HG03095 (cell line): Measurements from ENCODE around the gene PPP1R7.

Experiments used
- ATAC-seq: cut with Tn5 transposase; IDR thresholded peaks from one replicate; pipeline ENCODE4 v1.9.1; 2021; ENCODE audit warnings: moderate library complexity; ENCODE audit not compliant: unreplicated experiment

The PPP1R7 gene

DNA sequence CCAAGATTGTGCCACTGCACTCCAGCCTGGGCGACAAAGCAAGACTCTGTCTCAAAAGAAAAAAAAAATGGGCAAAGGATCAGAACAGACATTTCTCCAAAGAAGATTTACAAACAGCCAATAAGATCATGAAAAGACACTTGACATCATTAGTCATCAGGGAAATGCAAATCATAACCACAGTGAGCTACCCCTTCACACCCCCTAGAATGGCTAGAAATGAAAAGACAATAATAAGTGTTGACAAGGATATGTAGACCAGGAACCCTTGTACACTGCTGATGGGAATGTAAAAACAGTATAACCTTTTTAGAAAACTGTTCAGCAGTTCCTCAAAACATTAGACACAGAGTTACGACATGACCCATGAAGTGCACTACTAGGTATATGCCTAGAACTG lies 29.8 kb upstream of the PPP1R7 start:
- ATAC-seq, result no peak

DNA sequence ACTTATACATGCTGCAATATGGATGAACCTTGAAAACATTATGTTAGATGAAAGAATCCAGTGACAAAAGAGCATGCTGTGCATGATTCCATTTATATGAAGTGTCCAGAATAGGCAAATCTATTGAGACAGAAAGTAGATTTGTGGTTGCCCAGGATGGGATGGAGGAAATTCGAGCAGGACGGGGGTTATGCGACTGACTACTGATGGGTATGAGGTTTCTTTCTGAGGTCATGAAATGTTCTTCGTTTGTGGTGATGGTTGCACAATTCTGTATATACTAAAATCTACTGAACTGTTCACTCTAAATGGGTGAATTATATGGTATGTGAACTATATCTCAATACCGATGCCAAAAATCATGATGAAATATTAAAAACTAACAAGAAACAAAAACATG lies 29.3 kb upstream of the PPP1R7 start:
- ATAC-seq, result no peak

DNA sequence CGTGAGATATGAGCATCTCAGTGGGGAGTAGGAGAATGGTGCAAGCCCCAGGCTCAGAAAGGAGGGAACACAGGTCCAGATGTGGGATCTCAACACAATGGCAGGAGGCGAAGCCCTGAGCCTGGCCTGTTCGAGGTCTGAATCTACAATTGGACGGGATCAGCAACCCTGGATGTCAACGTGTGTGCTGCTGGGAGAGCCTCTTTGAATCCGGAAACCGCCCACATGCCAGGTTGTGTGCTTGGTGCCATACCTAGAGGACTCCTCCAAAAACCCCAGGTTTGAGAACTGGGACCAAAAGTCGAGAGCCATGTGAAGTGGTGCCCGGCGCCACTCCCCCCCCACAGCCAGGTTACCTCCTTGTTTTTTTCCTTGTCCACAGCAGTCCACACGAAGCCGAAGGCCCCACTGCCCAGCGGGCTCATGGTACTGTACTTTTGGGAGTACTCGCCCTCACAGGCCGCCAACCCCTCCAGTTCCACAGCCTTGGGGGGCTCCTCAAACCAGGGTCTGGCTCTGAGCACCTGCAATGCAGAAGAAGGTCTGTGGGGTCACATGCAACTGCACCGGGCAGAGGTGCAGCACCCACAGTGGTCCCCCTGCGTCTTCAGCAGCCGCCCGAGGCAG lies 27.8 kb upstream of the PPP1R7 start:
- no peak for ATAC-seq

DNA sequence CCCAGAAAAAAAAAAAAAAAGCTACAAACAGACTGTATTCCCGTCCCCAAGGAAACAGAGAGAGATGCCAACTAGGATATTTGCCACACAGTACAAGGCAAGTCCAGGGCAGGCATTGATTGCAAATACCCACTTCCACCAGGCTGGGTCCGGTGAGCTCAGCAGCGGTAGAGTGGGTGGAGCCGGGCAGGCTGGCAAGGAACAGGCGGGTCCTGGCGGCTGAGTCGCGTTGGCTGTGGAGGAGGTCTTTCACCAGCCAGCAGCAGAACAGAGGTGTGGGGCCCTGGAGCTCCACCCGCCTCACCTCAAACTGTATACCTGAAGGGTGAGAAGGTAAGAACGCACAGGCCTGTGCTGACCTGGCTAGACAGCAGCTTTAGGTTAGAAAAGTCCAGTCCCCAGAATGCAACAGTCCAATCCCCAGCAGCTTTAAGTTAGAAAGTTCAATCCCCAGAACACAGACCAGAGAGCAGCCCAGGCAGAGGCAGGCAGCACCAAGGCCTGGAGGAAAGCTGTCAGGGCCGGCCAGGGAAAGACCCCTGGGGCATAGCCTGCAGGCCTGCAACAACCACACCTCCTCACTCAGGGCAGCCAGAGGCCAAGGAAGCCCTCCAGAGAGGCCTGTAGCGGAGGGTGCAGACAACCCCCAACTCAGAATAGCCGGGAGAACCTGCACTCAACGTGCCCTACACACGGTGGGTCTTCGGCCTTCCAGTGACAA lies 26.3 kb upstream of the PPP1R7 start:
- no peak for ATAC-seq

DNA sequence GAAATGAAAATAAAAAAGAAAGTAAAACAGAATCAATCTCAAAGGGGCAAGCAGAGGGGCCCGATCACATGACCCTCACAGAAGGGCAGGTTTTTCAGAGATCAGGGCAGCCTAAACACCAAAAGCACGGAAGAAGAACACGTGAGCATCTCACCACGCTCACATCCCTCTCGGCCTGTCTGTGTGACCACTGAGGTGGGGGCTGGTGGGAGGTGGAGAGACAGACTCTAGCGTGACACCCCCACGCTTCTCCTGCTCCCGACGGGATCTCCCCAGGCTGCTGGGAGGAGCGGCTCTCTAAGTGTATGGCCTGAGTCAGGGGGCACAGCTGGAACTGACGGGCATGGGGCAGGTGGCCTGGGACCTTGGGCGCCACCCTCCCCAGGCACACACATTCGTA lies 24.6 kb upstream of the PPP1R7 start:
- no peak for ATAC-seq

DNA sequence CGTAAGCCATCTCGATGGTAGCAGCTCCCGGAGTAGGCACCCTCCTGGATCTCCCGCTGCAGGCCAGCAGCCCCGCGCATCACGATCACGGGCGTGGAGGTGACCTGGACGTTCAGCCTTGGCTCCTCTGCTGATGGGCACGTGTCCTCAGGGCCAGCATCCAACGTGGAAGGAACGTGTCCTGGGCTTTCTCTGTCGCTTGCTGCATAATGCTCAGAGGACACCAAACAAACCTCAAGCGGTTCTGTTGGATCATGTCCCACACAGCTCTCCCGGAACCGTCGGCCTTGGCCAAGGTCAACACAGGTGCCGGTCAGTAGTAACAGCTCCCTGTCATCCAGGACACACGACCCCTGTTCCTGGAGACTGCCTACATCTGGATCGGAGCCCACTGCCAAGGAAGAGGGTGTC lies 24.1 kb upstream of the PPP1R7 start:
- ATAC-seq, result no peak

DNA sequence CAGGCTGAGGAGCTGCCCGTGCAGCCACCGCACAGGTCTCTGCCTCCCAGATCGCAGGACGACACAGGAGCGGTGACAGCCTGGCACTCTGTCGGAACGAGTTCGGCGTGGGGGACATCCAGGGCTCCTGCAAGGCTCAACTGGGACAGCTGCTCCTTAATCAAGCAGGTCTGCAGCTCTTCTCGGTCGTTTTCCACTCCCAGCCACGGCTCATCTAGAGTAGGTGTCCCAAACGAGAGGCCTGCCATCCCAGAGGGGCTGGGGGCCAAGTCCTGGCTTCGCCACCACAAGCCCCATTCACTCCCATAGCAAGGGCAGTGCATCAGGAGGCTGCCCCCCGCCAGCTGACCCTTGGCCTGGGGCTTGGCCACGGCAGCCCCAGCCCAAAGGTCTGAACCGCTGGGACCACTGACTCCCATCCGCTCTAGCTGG lies 23.5 kb upstream of the PPP1R7 start:
- ATAC-seq, result no peak

DNA sequence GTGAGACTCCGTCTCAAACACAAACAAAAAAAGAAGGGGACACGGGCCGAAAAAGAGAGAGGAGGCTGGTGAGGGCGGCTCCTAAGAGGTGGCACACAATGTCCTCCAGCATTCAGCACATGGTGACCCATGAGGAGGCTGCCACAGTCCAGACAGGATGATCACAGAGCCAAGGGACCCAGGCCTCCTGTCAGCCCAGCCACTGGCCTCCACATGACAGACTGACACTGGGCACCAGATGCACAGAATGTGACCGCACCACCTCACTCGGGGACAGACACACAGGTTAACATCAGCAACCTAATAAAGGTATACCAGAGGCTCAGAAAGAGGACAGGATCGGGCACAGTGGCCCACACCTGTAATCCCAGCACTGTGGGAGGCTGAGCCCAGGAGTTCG lies 22.0 kb upstream of the PPP1R7 start:
- no peak for ATAC-seq

DNA sequence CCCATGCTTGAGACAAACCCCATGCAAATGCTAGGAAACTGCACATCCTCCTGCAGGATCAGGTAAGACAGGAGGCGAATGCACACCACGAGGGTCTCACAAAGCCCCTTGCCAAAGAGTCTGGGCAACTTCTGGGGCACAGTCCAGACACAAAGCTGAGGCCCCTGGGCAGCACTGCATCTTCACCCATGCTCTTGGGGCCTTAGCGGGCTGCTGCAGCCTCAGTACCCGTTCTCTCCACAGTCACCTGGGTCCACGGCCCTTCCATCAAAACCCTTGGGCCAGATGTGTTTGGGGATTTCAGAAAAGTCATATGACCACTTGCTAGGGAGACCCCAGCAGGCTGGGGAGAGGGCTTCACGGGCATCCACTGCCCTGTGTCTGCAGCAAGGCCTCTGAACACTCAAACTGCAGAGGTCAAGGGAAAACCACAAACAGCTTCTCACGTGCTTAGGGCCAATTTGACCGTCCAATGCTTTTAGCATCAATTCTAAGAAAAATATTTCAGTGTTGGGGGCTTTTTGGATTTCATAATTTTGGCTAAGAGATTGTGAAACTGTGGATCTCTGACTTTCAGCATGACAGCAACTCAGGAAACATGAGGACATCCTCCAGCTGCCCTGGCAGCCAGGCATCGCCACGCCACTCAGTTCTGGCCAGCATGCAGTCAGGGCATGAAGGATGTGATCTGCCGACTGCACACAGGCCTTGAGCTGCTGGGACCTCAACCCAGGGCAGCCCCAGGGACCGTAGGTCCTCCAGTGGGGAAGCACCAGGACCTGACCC lies 21.0 kb upstream of the PPP1R7 start:
- no peak for ATAC-seq

DNA sequence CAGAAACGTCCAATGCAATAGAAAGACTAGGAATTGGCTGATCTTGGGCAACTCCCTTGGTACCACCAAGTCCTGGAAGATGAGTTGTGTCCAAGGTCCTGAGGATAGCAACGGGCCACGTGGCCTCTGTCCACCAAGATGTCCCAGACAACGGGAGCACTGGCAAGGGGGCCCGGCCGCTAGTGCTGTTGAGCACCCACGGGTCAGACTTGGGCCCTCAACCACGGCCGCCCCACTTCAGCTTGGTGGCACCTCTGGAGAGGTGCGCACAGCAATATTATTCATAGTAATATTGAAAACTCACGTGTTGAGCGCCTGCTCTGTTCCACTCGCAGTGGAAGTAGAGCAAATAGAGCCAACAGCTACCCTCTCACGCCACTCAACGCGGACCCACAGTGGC lies 20.0 kb upstream of the PPP1R7 start:
- no peak for ATAC-seq

DNA sequence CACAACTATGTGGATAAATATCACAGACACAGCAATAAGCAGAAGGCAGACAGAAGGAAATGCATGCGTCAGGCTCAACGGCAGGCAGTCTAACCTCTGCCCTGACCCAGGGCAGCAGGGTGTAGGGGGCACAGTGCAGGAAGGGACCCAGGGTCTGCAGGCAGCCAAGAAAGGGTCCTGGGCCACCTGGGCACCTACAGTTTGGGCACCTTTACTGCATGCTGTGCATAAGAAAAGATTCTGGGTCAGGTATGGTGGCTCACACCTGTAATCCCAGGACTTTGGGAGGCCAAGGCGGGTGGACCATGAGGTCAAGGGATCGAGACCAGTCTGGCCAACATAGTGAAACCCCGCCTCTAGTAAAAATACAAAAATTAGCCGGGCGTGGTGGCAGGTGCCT lies 18.7 kb upstream of the PPP1R7 start:
- no peak for ATAC-seq

DNA sequence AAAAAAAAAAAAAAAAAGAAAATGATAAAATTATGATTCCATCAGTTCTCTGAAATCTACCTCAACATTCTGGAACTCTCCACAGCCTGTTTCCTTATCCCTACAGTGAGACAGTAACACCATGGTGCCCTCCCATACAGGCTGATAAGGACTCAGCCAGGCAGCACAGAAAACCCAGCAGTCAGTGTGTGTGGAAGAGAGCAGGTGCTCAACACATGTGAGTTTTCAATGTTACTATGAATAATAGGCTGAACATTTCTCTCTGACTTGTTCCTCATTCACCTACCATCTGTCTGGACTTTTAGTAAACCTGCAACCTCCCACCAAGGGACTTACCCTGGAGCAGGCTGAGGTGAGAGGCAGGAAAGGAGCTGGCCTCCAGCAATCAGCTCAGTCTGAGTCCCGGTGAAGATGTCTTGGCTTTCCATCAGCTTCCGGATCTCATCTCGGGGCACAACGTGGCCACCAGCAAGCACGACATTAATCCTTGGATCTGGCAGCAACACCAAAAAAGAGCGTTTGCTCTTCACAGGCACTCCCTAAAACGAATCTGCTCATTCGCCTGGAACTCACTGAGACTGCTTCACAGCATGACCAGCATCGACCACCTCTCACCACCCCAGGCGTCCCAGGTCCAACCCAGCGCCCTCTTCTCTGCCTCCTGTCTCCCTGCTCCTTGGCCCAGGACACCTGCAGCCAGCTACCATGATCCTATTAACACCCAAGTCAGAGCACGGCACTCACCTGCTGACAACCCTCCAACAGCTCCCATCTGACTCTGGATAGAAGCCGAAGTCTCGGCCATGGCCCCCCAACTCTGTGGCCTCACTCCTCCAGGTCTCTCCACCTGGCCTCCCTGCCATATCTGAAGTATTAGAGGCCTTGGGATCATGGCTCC lies 17.5 kb upstream of the PPP1R7 start:
- ATAC-seq, result no peak

DNA sequence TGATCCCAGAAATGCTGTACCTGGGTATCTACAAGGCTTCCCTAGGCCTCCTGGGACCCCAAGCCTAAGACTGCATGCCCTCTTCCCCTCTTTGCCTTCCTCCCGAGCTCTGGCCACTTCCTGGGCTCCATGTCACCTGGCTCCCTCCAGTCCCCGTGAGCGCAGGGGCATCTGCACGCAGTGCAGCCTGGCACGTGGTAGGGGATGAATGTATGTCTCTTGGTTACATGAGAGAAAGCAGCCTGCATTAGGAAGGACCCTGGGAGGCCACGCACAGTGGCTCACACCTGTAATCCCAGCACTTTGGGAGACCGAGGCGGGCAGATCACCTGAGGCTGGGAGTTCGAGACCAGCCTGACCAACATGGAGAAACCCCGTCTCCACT lies 16.8 kb upstream of the PPP1R7 start:
- no peak for ATAC-seq

DNA sequence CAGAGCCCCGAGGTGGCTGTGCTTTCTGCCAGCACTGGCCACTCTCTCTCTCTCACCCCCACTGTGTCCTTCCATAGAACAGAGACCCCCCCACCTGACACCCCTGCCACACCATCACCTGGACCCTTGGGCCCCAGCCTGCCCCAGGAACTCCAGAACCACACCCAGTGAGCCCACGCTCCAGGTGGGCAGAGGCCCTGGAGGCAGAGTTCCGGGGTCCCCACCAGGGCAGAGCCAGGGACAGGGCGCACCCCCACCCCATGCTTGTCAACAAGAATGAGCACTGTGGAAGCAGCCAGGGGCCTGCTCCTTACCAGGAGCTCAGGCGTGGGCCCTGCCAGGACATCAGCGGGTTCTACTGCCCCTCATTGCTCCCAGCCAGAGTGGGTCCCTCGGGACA lies 15.6 kb upstream of the PPP1R7 start:
- ATAC-seq, result no peak

DNA sequence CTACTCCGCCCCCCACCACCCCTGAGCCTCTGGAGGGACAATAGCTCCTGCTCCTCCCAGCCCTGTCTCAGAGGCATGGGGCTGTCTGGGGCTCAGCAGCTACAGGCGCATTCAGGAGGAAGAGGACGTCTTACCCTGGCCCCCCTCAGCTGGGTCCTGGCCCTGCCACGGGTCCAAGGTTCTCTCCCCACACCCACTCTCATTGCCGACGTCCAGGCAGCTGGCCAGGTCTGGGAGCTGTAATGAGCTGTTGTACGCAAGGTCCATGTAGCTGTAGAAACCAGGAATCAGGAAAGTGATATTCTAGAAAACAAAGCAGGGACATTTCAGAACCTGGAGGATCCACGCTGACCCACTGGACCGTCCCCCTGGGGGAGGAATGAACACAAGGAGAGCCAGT lies 14.5 kb upstream of the PPP1R7 start:
- no peak for ATAC-seq

DNA sequence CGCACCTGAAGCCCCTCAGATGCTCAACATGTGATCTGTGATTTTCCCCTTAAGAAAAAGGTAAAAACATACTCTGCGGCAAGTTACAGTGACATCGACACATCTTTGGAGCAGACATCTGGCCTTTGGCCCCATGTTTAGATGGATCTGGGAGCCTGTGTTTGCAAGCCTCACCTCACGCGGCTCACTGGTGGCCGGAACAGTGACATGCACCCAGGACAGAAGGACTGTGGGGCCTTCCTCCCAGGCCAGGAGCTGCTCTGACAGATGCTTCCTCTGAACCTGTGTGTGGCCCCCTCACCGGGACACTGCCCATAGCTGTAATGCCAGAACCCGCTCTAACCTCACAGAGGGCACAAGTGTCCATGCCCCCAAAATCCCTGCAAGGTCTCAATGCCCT lies 14.1 kb upstream of the PPP1R7 start:
- no peak for ATAC-seq

DNA sequence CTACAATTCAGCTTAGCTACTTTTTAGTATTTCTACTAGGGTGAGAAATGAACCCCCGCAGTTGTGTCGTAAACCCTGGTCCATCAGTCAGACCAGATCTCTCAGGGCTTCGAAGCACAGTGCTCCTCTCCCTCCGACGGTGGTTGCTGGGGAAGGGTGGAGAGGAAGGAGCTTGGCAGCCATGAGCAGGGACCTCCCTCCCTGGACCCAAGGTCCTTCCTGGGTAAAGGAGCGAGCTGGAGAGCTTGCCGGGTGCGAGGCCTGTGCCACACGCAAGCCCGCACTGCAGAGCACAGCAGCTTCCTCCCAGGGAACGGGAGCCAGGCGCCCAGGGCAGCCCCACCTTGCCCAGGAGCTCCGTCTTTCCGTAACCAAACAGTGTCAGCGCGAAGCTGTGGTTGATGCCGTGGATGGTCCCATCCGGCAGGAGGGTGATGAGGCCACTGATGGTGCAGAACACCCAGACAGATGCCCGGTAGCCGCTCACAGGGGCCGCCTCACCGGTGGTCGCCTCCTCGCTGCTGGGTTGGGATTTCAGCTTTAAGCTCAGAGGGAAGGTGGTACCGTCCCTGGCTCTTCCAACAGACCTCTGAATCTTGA lies 13.5 kb upstream of the PPP1R7 start:
- no peak for ATAC-seq

DNA sequence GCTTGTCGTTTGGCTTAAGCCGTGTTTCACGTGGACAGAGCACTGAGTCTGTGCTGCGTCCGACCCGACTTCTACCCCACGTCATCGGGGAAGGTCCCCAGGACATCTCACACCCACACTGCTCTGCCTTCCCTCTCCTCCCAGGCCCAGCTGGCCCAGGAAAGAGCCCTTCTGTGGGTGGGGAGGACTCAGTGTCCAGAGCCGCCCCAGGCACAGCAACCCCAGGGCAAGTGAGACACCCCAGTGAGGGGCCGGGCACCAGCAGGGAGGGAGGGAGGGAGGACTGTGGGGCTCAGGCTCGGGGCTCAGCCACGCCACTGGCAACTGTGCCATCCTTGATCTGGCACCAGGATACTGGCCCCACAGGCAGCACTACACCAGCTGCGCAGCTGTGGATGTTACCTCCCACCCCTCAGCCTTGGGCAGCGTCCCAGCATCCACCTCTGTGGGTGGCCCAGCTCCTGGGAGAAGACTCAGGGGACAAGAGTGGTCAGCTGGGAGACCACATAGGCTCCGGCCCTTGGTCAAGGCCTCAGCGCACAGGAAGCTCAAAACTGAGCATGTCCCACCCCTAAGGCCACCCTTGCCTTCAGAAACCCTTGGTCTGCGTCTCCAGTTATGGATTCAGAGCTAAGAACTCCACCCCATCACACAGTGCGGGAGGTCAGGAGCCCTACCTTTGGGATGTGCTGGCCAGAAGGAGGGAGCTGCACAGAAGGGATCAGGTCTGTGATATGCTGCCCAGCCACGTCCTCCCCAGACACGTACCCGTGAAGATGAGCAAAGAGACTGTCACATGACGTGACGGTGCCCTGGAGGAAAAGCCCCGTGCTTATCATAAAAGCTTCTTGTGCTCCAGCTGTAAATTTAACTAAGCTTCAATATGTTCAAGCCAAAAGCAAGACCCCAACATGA lies 12.7 kb upstream of the PPP1R7 start:
- no peak for ATAC-seq

DNA sequence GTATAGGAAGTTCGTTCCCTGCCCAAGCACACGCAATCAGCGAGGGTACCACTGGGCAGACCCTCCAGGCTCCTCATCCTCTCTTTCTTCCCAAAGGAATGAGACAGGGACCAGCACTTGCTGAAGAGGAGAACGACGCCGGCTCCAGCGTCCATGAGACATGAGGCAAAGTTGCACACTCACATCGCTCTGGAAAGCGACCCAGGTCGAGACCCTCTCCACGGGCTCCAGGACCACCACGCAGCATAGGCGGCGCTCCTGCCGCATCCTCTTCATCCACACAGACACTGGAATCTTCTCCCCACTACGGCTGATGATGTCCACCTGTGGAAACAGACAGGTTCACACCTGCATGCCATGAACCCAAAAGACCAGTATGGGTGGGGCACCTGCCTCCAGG lies 11.8 kb upstream of the PPP1R7 start:
- ATAC-seq, result no peak
